Naive thymus-derived CD4-positive, alpha-beta T cell (primary cell): ENCODE data around the gene SFT2D3. TPM values are rescaled to one million over a fixed set of nuclear protein-coding genes. Genes with fewer than 3 reads are reported as not detected.

Source experiments
- ATAC-seq: fragments of 150-1000 bp; cut with Tn5 transposase; 2 replicates; pipeline ENCODE4 v1.10.0; 2021; ENCODE audit warnings: mild to moderate bottlenecking, moderate library complexity
- CTCF ChIA-PET: fragments of 350-600 bp; sonication (Branson Sonifier 250); formaldehyde crosslinking; loops from one replicate; lab custom pipeline; 2021; ENCODE audit warnings: antibody characterized with exemption; lab: Charles Lee
- POLR2A ChIA-PET: fragments of 350-600 bp; sonication (Branson Sonifier 250); formaldehyde crosslinking; loops from one replicate; lab custom pipeline; 2021; ENCODE audit warnings: antibody characterized with exemption, inconsistent platforms; lab: Charles Lee
- DNase-seq, 9 donors: peaks; one replicate each; pipeline versions ENCODE4 v3.0.0 to v3.0.0-alpha.2; 2020 to 2022; ENCODE audit warnings: mixed read lengths in 1 of 9
- H3K27ac ChIP-seq: one replicate; pipeline ENCODE4 v1.7.0; 2013; ENCODE audit warnings: mild to moderate bottlenecking, low read depth, low read length, moderate library complexity
- H3K27me3 ChIP-seq, 2 donors: one replicate each; pipeline ENCODE4 v1.7.0; 2013; ENCODE audit warnings: low read length in 2 of 2, mild to moderate bottlenecking in 2 of 2, moderate library complexity in 2 of 2; ENCODE audit not compliant: control insufficient read depth in 2 of 2, insufficient read depth in 2 of 2
- H3K36me3 ChIP-seq, 3 experiments: 1 replicate in 2 of 3; 2 replicates in 1 of 3; pipeline ENCODE4 v1.7.0; 2013; ENCODE audit warnings: low read length in 3 of 3, mild to moderate bottlenecking in 3 of 3, moderate library complexity in 1 of 3; ENCODE audit not compliant: insufficient read depth in 3 of 3, control insufficient read depth in 2 of 3
- H3K4me1 ChIP-seq, 2 donors: one replicate each; pipeline ENCODE4 v1.7.0; 2013; ENCODE audit warnings: low read length in 2 of 2, mild to moderate bottlenecking in 2 of 2, moderate library complexity in 1 of 2; ENCODE audit not compliant: control insufficient read depth in 2 of 2, insufficient read depth in 2 of 2
- H3K4me3 ChIP-seq: 2 replicates; pipeline ENCODE4 v1.7.0; 2013; ENCODE audit warnings: mild to moderate bottlenecking, low read length
- H3K9me3 ChIP-seq, 3 experiments: 1 replicate in 2 of 3; 2 replicates in 1 of 3; pipeline ENCODE4 v1.7.0; 2013; ENCODE audit warnings: low read length in 3 of 3; ENCODE audit not compliant: control insufficient read depth in 2 of 3
- H3K27ac Mint-ChIP-seq, 9 donors: one replicate each; pipeline ENCODE4 v1.8.0; 2020 to 2022; ENCODE audit warnings: mixed read lengths in 9 of 9, mild to moderate bottlenecking in 8 of 9, moderate library complexity in 5 of 9, inconsistent platforms in 2 of 9
- H3K27me3 Mint-ChIP-seq, 5 donors: one replicate each; pipeline ENCODE4 v1.8.0; 2021 to 2022; ENCODE audit warnings: mixed read lengths in 5 of 5, mild to moderate bottlenecking in 1 of 5
- H3K36me3 Mint-ChIP-seq, 5 donors: one replicate each; pipeline ENCODE4 v1.8.0; 2020 to 2022; ENCODE audit warnings: mixed read lengths in 5 of 5, mild to moderate bottlenecking in 3 of 5, inconsistent platforms in 1 of 5
- H3K4me1 Mint-ChIP-seq, 7 donors: one replicate each; pipeline ENCODE4 v1.8.0; 2020 to 2022; ENCODE audit warnings: mixed read lengths in 7 of 7, mild to moderate bottlenecking in 3 of 7, inconsistent platforms in 1 of 7
- H3K4me3 Mint-ChIP-seq, 10 donors: one replicate each; pipeline ENCODE4 v1.8.0; 2020 to 2022; ENCODE audit warnings: mild to moderate bottlenecking in 10 of 10, mixed read lengths in 10 of 10, moderate library complexity in 6 of 10, inconsistent platforms in 2 of 10
- H3K9me3 Mint-ChIP-seq, 11 donors: one replicate each; pipeline ENCODE4 v1.8.0; 2020 to 2022; ENCODE audit warnings: mixed read lengths in 11 of 11, mild to moderate bottlenecking in 4 of 11, inconsistent platforms in 1 of 11, moderate library complexity in 1 of 11
- intact Hi-C, 2 donors: fragments of 100-400 bp; cut with micrococcal nuclease; formaldehyde crosslinking; loops; one replicate each; pipeline ENCODE4 v1.15.1; 2023
- polyA plus RNA-seq, 2 donors: library from polyadenylated mRNA; unstranded; fragments of 300-500 nt; fragmentation: Illumina TruSeq; gene quantifications; one replicate each; pipeline ENCODE4 v1.2.3, GENCODE V29; 2021
- total RNA-seq, 6 experiments: library from RNA in 5 of 6; stranded (reverse) in 5 of 6; gene quantifications; 1 replicate in 5 of 6; 2 replicates in 1 of 6; pipeline ENCODE4 v1.2.3 and lab custom pipeline; 2021 to 2026

Gene SFT2D3
- total and polyA plus RNA-seq, 7 experiments from 2014 or later: 1.4 to 17.8 (median 7.8) TPM

DNA sequence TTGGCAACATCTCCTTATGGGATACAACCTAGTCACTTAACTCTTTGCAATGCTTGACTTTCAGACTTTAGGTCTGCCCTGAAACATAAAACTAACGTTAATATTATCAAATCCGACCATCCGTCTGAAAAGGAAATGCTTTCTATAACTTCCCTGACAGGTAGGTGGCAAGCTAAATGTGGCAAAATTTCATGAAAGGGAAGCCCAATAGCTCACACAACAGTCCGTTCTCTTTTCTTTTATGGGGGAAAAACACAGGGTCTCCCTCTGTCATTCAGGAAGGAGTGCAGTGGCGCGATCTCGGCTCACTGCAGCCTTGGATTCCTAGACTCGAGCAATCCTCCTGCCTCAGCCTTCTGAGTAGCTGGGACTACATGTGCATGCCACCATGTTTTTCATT lies 52.9 kb downstream of the SFT2D3 start:
- intact Hi-C loops: no loop called here
- Mint-ChIP-seq H3K4me3 (no peak overlapping the region), H3K4me1 (peaks cover 0 to 7% (median 5%) of the 10 kb centered on the region in 7 donors), H3K27ac (no peak overlapping the region), H3K9me3 (no peaks in the 10 kb centered on the region), H3K27me3 (no peaks in the 10 kb centered on the region), H3K36me3 (peaks cover 0 to 18% (median 2%) of the 10 kb centered on the region in 5 donors)
- H3K4me1 ChIP-seq: no peaks in the 10 kb centered on the region
- no peak for DNase-seq
- no peak overlapping the region for H3K27ac ChIP-seq
- ChIA-PET CTCF (interaction anchor here (1.3 kb wide), 1 partner anchor 162 kb away, joined by 3 read pairs; no protein-coding TSS in a partner anchor), POLR2A (interaction anchor here (0.6 kb wide), 1 partner anchor 17 kb away, joined by 4 read pairs; no protein-coding TSS in a partner anchor)
- H3K9me3 ChIP-seq: no peaks in the 10 kb centered on the region
- H3K36me3 ChIP-seq: peaks cover 0 to 19% (median 0%) of the 10 kb centered on the region in 3 experiments
- H3K27me3 ChIP-seq: no peaks in the 10 kb centered on the region
- no peak overlapping the region for H3K4me3 ChIP-seq
- no peak for ATAC-seq

Other genes with a start within 250 kb of the SFT2D3 start
- 10 to 100 TPM; 24.0 to 57.5 (median 43.4) TPM for gene IWS1, start 175.0 kb upstream of the SFT2D3 start, total RNA-seq
- gene IWS1, start 175.0 kb upstream of the SFT2D3 start, polyA plus RNA-seq: 10 to 100 TPM; 15.7 to 39.7 TPM
- 1 to 10 TPM in 2 of 5 experiments, under 1 TPM in 1, not detected in 2; 0.29 to 5.9 (median 1.3) TPM for gene MYO7B, start 165.8 kb upstream of the SFT2D3 start, total RNA-seq
- not detected for gene MYO7B, start 165.8 kb upstream of the SFT2D3 start, polyA plus RNA-seq
- gene GPR17, start 55.3 kb upstream of the SFT2D3 start, total RNA-seq: not detected
- gene GPR17, start 55.3 kb upstream of the SFT2D3 start, polyA plus RNA-seq: not detected
- gene LIMS2, start 26.0 kb upstream of the SFT2D3 start, total RNA-seq: 10 to 100 TPM in 2 of 5 experiments, 1 to 10 TPM in 3; 5.3 to 13.7 (median 10.0) TPM
- 10 to 100 TPM; 17.0 to 27.0 TPM for gene LIMS2, start 26.0 kb upstream of the SFT2D3 start, polyA plus RNA-seq
- gene WDR33, start 109.7 kb downstream of the SFT2D3 start, total RNA-seq: 10 to 100 TPM; 62.6 to 98.7 (median 72.3) TPM
- 10 to 100 TPM; 36.7 to 50.4 TPM for gene WDR33, start 109.7 kb downstream of the SFT2D3 start, polyA plus RNA-seq
- 10 to 100 TPM; 22.9 to 45.6 (median 30.7) TPM for gene POLR2D, start 156.7 kb downstream of the SFT2D3 start, total RNA-seq
- 10 to 100 TPM; 41.0 to 42.1 TPM for gene POLR2D, start 156.7 kb downstream of the SFT2D3 start, polyA plus RNA-seq
- 10 to 100 TPM; 10.5 to 17.2 (median 15.1) TPM for gene AMMECR1L, start 184.5 kb downstream of the SFT2D3 start, total RNA-seq
- 10 to 100 TPM in 1 of 2 donors, 1 to 10 TPM in 1; 4.4 to 10.4 TPM for gene AMMECR1L, start 184.5 kb downstream of the SFT2D3 start, polyA plus RNA-seq